ENCODE data around the gene THSD4. TPM values are rescaled to one million over a fixed set of nuclear protein-coding genes. Genes with fewer than 3 reads are reported as not detected.

Gene THSD4
- total RNA-seq, 4 donors from 2014 or later: 23.0 to 68.5 (median 48.6) TPM

DNA sequence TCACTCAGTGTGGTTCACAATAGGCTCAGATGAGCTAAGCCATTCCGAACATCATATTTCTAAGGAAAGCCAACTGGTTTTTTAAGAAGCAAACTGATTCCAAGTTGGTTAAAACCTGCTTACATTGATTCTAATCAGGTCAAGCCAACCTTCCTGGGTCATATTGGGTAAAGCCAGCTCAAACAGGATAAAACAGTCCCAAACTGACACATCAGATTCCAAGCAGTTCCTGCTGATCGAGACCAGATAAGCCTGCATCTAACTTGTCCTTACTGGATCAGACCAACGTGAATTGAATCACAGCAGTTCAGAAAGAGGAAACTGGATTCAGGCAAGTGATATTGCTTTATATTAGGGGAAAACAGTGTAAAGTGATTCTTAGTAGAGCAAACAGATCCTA is 18.6 kb upstream of the THSD4 start:
- no peak for TF ChIP-seq POLR2A (IDR thresholded peaks at IDR 0.05)
- TF ChIP-seq, protein P1, sequence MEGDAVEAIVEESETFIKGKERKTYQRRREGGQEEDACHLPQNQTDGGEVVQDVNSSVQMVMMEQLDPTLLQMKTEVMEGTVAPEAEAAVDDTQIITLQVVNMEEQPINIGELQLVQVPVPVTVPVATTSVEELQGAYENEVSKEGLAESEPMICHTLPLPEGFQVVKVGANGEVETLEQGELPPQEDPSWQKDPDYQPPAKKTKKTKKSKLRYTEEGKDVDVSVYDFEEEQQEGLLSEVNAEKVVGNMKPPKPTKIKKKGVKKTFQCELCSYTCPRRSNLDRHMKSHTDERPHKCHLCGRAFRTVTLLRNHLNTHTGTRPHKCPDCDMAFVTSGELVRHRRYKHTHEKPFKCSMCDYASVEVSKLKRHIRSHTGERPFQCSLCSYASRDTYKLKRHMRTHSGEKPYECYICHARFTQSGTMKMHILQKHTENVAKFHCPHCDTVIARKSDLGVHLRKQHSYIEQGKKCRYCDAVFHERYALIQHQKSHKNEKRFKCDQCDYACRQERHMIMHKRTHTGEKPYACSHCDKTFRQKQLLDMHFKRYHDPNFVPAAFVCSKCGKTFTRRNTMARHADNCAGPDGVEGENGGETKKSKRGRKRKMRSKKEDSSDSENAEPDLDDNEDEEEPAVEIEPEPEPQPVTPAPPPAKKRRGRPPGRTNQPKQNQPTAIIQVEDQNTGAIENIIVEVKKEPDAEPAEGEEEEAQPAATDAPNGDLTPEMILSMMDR (IDR thresholded peaks at IDR 0.05): no peak
- H3K4me1 ChIP-seq: peaks cover 0 to 6% of the 10 kb centered on the region in 2 donors
- H3K4me3 ChIP-seq (replicated peaks in 1 of 3): no peak overlapping the region
- intact Hi-C loops (cut with DNase I): no loop called here
- no peaks in the 10 kb centered on the region for H3K36me3 ChIP-seq
- H3K9me3 ChIP-seq: no peaks in the 10 kb centered on the region
- no peak overlapping the region for H3K27ac ChIP-seq
- no peak for DNase-seq
- 62% methylated on average over 3 of the region's 3 CpGs for WGBS, 2 donors
- no peaks in the 10 kb centered on the region for H3K27me3 ChIP-seq

DNA sequence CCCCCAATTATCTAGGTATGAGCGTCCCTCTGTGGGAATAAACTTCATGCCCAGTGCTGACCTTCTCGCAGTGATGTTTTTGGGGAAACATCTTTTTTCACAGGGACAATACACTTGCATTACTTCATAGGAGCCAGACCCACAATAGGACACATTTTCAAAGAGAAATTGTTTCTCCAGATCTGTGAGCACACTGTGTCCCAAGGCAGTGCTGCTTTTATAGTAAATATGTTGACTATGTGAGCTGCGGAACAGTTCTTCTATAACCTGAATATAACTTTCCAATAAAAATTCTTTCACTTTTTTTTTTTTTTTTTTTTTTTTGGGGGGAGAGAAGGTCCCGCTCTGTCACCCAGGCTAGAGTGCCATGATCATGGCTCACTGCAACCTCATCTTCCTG is 17.4 kb upstream of the THSD4 start:
- whole genome bisulfite sequencing, 2 donors: 95 to 99% methylated on average over 4 of the region's 4 CpGs
- TF ChIP-seq, protein P1 (IDR thresholded peaks at IDR 0.05): no peak
- no peak for TF ChIP-seq POLR2A (IDR thresholded peaks at IDR 0.05)
- H3K9me3 ChIP-seq: no peaks in the 10 kb centered on the region
- no peak overlapping the region for H3K4me3 ChIP-seq (replicated peaks in 1 of 3)
- no peaks in the 10 kb centered on the region for H3K27me3 ChIP-seq
- H3K4me1 ChIP-seq: peaks cover 0 to 6% of the 10 kb centered on the region in 2 donors
- H3K36me3 ChIP-seq: no peaks in the 10 kb centered on the region
- no peak overlapping the region for H3K27ac ChIP-seq
- intact Hi-C loops (cut with DNase I): no loop called here
- DNase-seq: no peak

DNA sequence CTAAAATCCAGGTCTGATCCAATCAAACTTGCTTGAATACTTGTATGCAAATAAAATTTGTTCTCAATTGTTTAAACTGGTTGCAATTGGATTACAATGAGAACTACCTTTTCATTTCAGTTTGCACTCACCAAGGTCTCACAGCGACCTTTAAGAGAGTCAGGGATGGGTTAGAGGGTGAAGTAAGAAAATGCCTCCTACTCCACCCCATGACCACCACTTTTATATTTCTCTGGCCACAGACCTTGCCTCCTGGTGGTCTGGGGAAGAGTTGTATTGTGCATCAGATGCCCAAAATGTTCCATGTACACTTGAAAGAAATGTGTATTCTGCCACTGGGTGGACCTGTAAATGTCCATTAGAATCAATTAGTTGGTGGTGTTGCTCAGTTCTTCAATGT is 16.4 kb upstream of the THSD4 start:
- H3K4me3 ChIP-seq (replicated peaks in 1 of 3): no peak overlapping the region
- WGBS, 2 donors: 97 to 100% methylated on average over 1 of the region's 1 CpG
- H3K4me1 ChIP-seq: no peaks in the 10 kb centered on the region
- no peaks in the 10 kb centered on the region for H3K27me3 ChIP-seq
- TF ChIP-seq POLR2A (IDR thresholded peaks at IDR 0.05): no peak
- TF ChIP-seq, protein P1 (IDR thresholded peaks at IDR 0.05): no peak
- no peaks in the 10 kb centered on the region for H3K9me3 ChIP-seq
- intact Hi-C loops (cut with DNase I): no loop called here
- H3K36me3 ChIP-seq: no peaks in the 10 kb centered on the region
- DNase-seq: no peak
- H3K27ac ChIP-seq: no peak overlapping the region

DNA sequence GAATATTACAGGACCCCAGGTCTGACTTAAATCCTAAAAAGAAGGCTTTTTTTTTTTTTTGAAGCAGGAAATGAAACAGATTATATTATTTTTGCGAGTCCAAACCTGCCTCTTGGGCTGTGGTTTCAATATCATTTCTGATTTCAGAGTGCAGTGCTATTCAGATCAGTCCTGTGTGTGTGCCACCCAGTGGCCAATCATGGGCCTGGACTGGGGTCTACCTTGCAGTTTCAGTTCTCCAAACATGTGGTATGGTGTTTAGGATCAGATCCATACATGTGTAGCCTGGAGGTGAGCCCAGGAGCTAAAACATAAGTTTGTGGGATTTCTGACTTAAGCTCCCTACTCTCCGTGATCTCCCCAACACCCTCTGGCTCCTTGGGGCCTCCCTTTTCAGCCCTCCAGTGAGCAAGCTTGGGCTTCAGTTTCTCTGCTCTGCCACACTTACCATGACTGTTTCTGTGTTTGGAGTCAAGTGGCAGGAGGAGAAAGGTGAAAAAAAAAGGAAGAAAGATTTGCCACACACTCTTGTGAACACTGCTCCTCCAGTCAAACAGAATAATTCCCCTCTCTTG is 12.1 kb upstream of the THSD4 start:
- no peak overlapping the region for H3K4me3 ChIP-seq (replicated peaks in 1 of 3)
- 76 to 84% methylated on average over 2 of the region's 2 CpGs for WGBS, 2 donors
- H3K27ac ChIP-seq: no peak overlapping the region
- H3K9me3 ChIP-seq: no peaks in the 10 kb centered on the region
- H3K36me3 ChIP-seq: no peaks in the 10 kb centered on the region
- peak; percentile 42 to 44 for DNase-seq
- no peaks in the 10 kb centered on the region for H3K27me3 ChIP-seq
- TF ChIP-seq, protein P1 (IDR thresholded peaks at IDR 0.05): peak in 4 of 6 experiments; percentile 6 to 47 (median 36)
- TF ChIP-seq POLR2A (IDR thresholded peaks at IDR 0.05): no peak
- H3K4me1 ChIP-seq: no peaks in the 10 kb centered on the region
- intact Hi-C loops (cut with DNase I): no loop called here

DNA sequence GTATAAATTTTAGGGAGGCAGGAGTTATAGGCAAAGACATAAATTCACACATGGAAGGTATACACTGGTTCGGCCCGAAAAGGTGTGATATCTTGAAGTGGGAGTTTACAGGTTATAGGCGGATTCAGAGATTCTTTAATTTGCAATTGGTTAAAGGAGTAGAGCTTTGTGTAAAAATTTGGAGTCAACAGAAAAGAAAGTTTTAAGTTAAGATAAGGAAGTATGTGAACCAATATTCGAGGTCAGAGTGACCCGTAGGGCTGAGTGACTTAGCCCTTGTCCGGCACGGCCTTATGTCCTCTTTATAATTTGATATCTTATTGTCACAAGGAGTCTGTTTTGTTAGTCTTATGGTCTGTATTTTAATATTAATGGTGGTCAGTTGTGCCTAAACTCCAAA is 10.6 kb upstream of the THSD4 start:
- no peak for DNase-seq
- Histone ChIP-seq H3K36me3 (no peaks in the 10 kb centered on the region), H3K4me1 (no peaks in the 10 kb centered on the region), H3K27me3 (no peaks in the 10 kb centered on the region), H3K9me3 (no peaks in the 10 kb centered on the region), H3K27ac (no peak overlapping the region), H3K4me3 (replicated peaks in 1 of 3) (no peak overlapping the region)
- TF ChIP-seq POLR2A (IDR thresholded peaks at IDR 0.05): no peak
- TF ChIP-seq, protein P1 (IDR thresholded peaks at IDR 0.05): no peak
- 95 to 96% methylated on average over 7 of the region's 7 CpGs for WGBS, 2 donors
- intact Hi-C loops (cut with DNase I): no loop called here

All from thyroid gland (tissue), 4 donors.